Measurements from ENCODE around the gene FYCO1.

- TF ChIP-seq HDGF (IDR thresholded peaks at IDR 0.05; ENCODE audit: borderline replicate concordance) = no peak
- TF ChIP-seq SP1 (IDR thresholded peaks at IDR 0.05) = no peak
- TF ChIP-seq BHLHE40 (IDR thresholded peaks at IDR 0.05; ENCODE audit: borderline replicate concordance) = no peak
- TF ChIP-seq ARNT (IDR thresholded peaks at IDR 0.05) = no peak
- no peak for TF ChIP-seq NFRKB (IDR thresholded peaks at IDR 0.05)
- no peak for TF ChIP-seq TARDBP (IDR thresholded peaks at IDR 0.05)
- no peak for TF ChIP-seq FOXK2 (IDR thresholded peaks at IDR 0.05)
- TF ChIP-seq FOXM1 (IDR thresholded peaks at IDR 0.05; ENCODE audit: borderline replicate concordance) = no peak
- no peak for TF ChIP-seq FOXA1 (IDR thresholded peaks at IDR 0.05)
Measured at GRCh38 chr3:45904931-45905330, 90.7 kb downstream of the FYCO1 start.
